Posterior vena cava (tissue), 2 donors: ENCODE measurements around the gene MEF2B. TPM values are rescaled to one million over a fixed set of nuclear protein-coding genes. Genes with fewer than 3 reads are reported as not detected.
"Not testable (repeated sequence)": the region's sequence is repeated elsewhere in the genome, so short reads cannot be mapped to it uniquely, and the experiment has no call there.

ENCODE experiments used
- DNase-seq: peaks from one replicate; pipeline ENCODE4 v3.0.0-alpha.2; 2020; ENCODE audit warnings: low spot score
- intact Hi-C, 2 donors: fragments of 100-400 bp; cut with DNase I; formaldehyde crosslinking; loops; one replicate each; pipeline versions ENCODE4 v1.14.1 to v1.14.2; 2022 to 2023
- total RNA-seq, 2 donors: library from RNA; stranded (reverse); fragmentation: NEBNext Ultra II Directional; extraction: Animal tissue kit (Norgen Biotek cat#: 25700); gene quantifications; one replicate each; pipeline ENCODE4 v1.2.1, GENCODE V29; 2021
- donor health status: DM: yes; HTN: yes; CAD: no.
- donor health status: DM: yes; HTN: yes; CAD: no.

Gene MEF2B
- total RNA-seq, 2 donors from 2014 or later, result 0.76 to 1.3 TPM

GRCh38 chr19:19110410-19111135, 59.5 kb downstream of the MEF2B start:
- DNase-seq, result no peak
- intact Hi-C loops, result no loop called here

GRCh38 chr19:19109601-19110000, 60.5 kb downstream of the MEF2B start:
- no peak for DNase-seq
- intact Hi-C loops, result no loop called here

GRCh38 chr19:19107654-19108053, 62.4 kb downstream of the MEF2B start:
- DNase-seq, result no peak
- intact Hi-C loops, result no loop called here

GRCh38 chr19:19106938-19107337, 63.1 kb downstream of the MEF2B start:
- DNase-seq, intact Hi-C loops: not testable (repeated sequence)

- DNase-seq, result no peak
- intact Hi-C loops, result no loop called here
Measured at GRCh38 chr19:19106056-19106551, 64.0 kb downstream of the MEF2B start.

- DNase-seq, result no peak
- intact Hi-C loops, result no loop called here
Measured at GRCh38 chr19:19105365-19106055, 64.6 kb downstream of the MEF2B start.

GRCh38 chr19:19103167-19103566, 66.9 kb downstream of the MEF2B start:
- DNase-seq, result no peak
- intact Hi-C loops, result no loop called here

- intact Hi-C loops, DNase-seq: not testable (repeated sequence)
Measured at GRCh38 chr19:19102566-19102965, 67.5 kb downstream of the MEF2B start.

- intact Hi-C loops, result no loop called here
- DNase-seq, result no peak
Measured at GRCh38 chr19:19101540-19101939, 68.5 kb downstream of the MEF2B start.

GRCh38 chr19:19098703-19099632, 71.1 kb downstream of the MEF2B start:
- DNase-seq, result no peak
- intact Hi-C loops, result no loop called here

- intact Hi-C loops, result no loop called here
Measured at GRCh38 chr19:19098084-19098702, 71.9 kb downstream of the MEF2B start.

GRCh38 chr19:19096641-19097627, 73.1 kb downstream of the MEF2B start:
- intact Hi-C loops, result no loop called here
- DNase-seq, result no peak

More at GRCh38 chr19:19098084-19098702, 71.9 kb downstream of the MEF2B start:
- DNase-seq, result no peak

- intact Hi-C loops, result no loop called here
- no peak for DNase-seq
Measured at GRCh38 chr19:19095691-19096090, 74.4 kb downstream of the MEF2B start.

Other genes with a start within 250 kb of the MEF2B start
- gene HOMER3, start 229.0 kb downstream of the MEF2B start, total RNA-seq, result 10 to 100 TPM; 28.8 to 37.0 TPM
- 10 to 100 TPM; 50.4 to 51.1 TPM for gene SUGP2, start 136.7 kb downstream of the MEF2B start, total RNA-seq
- 10 to 100 TPM; 12.6 to 19.3 TPM for gene ARMC6, start 136.7 kb downstream of the MEF2B start, total RNA-seq
- gene SLC25A42, start 106.3 kb downstream of the MEF2B start, total RNA-seq, result 1 to 10 TPM; 4.9 to 8.0 TPM
- 10 to 100 TPM; 14.0 to 20.1 TPM for gene TMEM161A, start 31.8 kb downstream of the MEF2B start, total RNA-seq
- gene BORCS8, start 21.9 kb upstream of the MEF2B start, total RNA-seq, result 10 to 100 TPM; 16.2 to 19.4 TPM
- gene RFXANK, start 22.0 kb upstream of the MEF2B start, total RNA-seq, result 10 to 100 TPM; 32.8 to 36.6 TPM
- gene NR2C2AP, start 33.2 kb upstream of the MEF2B start, total RNA-seq, result 10 to 100 TPM in 1 of 2 donors, 1 to 10 TPM in 1; 9.3 to 14.8 TPM
- gene NCAN, start 41.7 kb upstream of the MEF2B start, total RNA-seq, result not detected
- 1 to 10 TPM in 1 of 2 donors, not detected in 1; 1.9 TPM for gene TM6SF2, start 103.0 kb upstream of the MEF2B start, total RNA-seq
- gene SUGP1, start 150.2 kb upstream of the MEF2B start, total RNA-seq, result 10 to 100 TPM; 25.8 to 30.4 TPM
- 10 to 100 TPM; 37.1 to 42.0 TPM for gene MAU2, start 150.6 kb upstream of the MEF2B start, total RNA-seq
- gene GATAD2A, start 235.4 kb upstream of the MEF2B start, total RNA-seq, result 10 to 100 TPM; 54.3 to 70.9 TPM